Right lung (tissue), 5 donors: ENCODE measurements around the gene F11R. TPM values are rescaled to one million over a fixed set of nuclear protein-coding genes. Genes with fewer than 3 reads are reported as not detected.
"Not testable (repeated sequence)": the region's sequence is repeated elsewhere in the genome, so short reads cannot be mapped to it uniquely, and the experiment has no call there.

Source experiments
- DNase-seq, 2 donors: peaks; one replicate each; pipeline ENCODE4 v3.0.0-alpha.2; 2013
- polyA plus RNA-seq, 5 donors: library from polyadenylated mRNA; unstranded; fragments of 120-200 nt; gene quantifications; one replicate each; pipeline versions ENCODE4 v1.2.1 to v1.2.3, GENCODE V29; 2013; ENCODE audit warnings: inconsistent platforms in 1 of 5, low replicate concordance in 1 of 5; ENCODE audit not compliant: insufficient read length in 5 of 5, insufficient read depth in 1 of 5

Gene F11R
- polyA plus RNA-seq, 5 donors: 76.0 to 110 (median 86.2) TPM

DNA sequence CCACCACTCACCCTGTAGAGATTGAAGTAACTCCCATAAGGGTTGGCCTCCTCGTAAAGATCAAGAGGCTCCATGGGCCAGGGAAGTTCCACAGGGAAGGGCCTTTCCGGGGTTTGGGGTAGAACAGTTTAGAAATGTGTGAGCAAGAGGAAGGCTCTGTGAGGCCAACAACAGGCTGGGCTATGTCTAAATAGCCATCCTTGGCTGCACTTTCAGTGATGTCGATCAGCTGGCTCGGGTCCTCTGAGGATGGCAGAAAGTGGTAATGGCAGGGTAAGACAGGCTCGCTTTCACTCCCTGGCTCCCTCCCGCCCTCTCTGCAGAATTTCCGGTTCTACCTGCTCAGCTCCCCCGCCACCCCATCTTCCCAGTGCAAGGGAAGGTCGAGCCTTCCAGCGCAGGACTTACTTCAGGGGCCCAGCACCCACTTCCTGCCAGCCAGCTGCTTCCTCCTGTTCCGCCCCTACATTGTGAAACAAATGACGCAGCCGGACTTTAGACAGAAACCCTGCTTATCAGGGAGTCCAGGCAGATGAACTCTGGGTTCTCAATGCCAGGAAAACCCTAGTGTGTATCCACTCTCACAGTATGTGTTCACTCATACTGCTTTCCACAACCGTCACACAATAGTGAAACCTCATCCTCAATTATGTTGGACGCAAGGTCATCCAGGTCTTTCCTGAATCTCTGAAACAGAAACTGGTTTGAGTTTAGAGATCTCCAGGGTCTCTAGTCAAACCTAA lies 7.3 kb downstream of the F11R start:
- DNase-seq: peak; percentile 85 to 90

DNA sequence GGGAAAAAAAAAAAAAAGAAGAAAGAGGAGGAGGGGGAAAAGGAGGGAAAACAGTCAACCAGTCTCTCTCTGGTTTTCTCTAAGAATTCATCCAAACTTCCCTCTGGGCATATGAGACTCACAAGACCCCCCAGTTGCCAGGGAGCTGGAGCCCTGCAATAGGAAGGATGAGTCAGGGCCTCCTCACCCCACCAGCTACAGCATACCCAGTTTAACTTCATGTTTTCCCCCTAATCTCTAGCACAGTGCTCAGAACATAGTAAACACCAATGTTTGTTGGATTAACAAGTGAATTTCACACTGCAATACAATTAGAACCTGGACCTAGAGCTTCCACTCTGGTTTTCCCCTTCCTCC lies 7.8 kb downstream of the F11R start:
- no peak for DNase-seq

DNA sequence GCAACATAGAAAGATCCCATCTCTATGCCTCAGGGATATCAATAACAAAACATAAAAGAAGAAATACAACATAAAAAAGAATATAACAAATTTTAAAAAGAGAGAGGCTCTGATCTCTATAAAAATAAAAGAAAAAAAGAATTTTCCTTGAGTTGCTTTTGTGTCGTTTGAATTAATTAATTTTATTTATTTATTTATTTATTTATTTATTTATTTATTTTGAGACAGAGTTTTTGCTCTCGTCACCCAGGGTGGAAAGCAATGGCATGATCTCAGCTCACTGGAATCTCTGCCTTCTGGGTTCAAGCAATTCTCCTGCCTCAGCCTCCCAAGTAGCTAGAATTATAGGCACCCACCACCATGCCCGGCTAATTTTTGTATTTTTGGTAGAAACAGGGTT lies 8.5 kb downstream of the F11R start:
- no peak for DNase-seq

DNA sequence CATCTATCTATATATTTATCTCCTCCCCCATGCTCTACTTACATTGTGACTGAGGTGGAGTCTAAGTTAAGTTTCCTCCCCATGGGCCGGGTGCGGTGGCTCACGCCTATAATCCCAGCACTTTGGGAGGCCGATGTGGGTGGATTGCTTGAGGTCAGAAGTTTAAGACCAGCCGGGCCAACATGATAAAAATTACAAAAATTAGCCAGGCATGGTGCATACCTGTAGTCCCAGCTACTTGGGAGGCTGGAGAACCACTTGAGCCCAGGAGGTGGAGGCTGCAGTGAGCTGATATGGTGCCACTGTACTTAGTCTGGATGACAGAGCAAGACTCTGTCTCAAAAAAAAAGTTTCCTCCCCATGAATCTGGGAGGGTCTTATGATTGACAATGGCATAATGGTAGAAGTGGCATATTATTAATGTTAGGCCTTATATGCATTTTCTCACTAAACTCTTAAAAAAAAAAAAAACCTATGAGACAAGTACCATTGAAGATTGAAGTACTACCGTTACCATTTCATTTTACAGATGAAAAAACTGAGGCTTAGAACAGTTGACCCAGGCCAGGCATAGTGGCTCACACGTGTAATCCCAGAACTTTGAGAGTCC lies 11.2 kb downstream of the F11R start:
- DNase-seq: no peak

DNA sequence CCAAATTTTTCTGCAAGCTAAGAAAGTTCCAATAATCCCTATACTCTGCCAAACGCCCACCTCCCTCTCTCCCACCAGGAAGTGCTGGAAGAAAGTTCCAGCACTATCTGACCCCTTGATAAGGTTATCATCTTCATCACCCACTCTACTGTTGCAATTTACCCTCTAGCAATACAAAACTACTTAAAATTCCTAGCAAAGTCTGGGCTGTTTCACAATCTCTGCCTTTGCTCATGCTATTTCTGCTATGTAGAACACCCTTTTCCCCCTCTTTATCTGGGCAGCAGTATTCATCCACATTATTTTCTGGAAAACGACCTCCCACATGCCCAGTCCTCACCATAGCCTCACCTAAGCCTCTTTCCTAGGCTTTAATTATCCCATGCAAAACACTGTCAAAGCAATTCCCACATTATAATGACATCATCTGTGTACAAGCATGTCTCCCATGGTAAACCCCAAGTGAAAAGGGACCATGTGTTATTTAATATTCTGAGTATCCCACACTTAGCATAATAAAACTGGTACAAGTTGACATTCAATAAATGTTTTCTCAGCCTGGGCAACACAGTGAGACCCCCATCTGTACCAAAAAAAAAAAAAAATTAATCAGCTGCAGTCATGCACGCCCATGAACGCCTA lies 12.0 kb downstream of the F11R start:
- DNase-seq: peak; percentile 47 to 67

DNA sequence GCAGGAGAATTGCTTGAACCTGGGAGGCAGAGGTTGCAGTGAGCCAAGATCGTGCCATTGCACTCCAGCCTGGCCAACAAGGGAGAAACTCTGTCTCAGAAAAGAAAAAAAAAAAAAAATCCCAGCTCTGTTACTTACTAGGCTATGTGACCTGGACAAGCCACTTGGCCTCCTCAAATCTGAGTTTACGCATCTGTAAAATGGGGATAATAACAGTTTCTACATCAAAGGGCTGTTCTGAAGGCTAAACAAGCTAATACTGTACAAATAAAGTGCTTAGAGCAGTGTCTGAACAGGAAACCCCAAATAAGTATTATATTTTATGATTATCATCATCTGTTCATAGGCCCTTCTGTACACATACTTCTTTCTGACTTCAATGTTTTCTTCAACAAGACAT lies 13.6 kb downstream of the F11R start:
- DNase-seq: no peak

DNA sequence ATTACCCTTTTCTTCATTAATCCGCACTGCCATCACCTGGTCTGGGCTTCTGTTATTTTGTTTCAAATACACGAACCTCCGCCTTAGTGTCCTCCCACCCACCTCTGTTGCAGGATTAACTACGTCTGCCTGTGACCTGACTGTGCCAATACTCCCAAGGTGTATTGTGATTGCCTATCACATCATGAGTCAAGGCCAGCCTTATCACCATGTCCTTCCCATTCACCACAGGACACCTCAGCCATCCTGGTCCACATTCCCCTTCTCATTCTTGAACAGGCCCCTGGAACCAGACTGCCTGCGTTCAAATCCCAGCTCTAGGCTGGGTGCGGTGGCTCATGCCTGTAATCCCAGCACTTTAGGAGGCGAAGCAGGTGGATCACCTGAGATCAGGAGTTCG lies 14.4 kb downstream of the F11R start:
- no peak for DNase-seq

DNA sequence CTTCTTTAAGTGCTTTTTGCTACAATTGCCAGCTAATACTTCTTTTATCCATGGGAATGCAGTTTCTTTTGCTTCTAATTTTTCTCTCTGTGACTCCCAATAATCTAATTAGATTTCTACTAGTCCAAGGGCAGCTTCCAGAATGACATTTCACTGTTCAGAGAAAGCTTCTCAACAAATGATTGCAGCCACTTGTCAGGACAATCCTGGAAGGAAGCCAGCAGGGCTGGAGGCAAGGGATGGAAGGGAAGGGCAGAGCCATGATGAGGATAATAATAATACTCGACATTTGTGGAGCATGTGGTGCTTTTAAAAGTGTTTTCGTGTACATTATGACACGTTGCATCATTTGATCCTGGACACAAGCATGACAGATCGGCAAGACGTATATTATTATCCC lies 19.4 kb downstream of the F11R start:
- no peak for DNase-seq

DNA sequence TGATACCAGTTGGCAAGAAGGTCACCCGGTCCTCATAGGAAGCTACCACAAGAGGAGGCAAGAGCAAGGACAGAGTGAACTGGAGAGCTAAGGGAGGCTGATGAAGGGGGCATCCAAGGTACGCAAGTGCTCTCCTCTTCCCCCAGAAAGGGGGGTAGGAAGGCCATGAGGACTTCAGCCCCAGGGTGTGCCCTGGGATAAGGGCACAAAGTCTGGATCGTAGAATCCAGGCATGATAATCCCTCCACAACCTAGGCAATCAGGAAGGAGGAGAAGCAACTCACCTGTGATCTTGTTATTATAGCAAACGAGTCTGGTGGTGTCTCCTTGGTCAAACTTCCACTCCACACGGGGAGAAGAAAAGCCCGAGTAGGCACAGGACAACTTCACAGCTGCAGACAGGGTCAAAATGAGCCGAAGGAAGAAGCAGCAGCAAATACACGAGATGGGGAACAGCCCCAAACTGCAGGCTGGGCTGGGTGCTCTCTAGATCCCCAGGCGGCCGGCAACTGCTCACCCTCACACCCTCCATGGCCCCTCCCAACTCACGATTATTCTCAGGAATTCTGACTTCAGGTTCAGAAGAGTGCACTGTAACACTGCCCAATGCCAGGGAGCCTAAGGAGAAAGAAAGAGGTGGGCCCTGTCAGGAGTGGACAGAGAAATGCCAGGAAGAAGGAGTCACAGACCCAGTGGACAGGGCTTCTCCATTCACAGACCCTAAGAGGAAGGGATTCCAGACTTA lies 20.0 kb downstream of the F11R start:
- no peak for DNase-seq

DNA sequence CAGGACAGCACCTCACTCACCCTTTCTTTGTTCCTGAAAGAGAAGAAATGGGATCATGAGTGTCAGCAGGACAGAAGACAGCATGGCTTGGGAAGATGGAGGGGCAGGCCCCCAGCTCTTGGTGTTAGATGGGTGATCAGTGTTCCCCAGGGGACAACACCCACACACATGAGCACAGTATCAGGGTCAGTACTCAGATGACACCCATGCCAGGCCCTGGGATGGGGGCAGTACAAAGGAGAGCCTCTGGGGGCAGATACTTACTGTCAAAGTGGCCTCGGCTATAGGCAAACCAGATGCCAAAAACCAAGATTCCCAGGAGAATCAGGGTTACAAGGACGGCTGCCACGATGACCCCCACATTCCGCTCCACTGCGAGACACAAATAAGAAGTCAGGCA lies 21.6 kb downstream of the F11R start:
- no peak for DNase-seq

DNA sequence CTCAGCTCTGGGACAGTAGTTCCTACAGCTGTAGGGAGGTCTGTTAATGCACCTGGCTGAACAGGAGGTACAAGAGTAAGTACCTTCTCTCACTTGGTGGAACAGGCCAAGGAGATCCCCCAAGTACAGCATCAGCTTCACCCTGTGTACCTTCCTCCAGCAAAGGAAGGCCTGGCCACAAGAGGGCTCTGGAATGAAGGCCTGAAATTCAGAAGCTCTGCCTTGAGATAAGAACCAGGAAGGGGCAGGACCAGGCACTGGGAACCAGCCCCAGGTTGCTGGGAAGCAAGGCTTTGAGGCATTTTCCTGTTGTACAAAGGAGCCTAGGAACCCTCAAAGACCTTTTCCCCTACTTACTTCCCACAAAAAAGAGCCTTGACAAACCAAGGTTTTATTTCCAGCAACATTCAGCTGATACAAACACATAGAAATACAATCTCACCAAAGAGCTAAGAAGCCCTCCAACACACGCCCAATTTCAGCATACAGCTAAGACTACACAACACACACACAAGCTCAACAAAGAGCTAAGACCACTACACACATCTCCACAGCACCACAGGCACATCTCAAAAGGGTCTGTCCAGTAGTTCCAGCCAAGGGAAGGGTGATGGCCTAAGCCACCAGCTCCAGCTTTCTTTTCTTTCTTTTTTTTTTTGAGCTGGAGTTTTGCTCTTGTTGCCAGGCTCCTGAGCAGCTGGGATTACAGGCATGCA lies 23.5 kb downstream of the F11R start:
- DNase-seq: no peak

DNA sequence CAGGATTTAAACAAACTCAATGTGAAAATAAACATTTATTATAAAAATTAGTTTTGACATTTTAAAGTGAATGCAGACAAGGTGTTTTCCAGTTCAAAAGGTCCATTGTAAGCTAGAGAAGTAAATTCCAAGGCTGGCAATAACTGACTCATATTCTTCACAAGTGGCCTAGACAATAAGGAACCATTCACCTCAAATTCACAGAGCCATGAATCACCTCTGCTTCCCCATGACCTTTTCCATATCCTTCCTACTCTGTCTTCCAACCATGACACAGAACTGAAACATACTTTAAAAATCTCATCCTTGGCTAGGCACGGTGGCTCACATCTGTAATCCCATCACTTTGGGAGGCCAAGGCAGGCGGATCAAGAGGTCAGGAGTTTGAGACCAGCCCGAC lies 24.8 kb downstream of the F11R start:
- DNase-seq: no peak

DNA sequence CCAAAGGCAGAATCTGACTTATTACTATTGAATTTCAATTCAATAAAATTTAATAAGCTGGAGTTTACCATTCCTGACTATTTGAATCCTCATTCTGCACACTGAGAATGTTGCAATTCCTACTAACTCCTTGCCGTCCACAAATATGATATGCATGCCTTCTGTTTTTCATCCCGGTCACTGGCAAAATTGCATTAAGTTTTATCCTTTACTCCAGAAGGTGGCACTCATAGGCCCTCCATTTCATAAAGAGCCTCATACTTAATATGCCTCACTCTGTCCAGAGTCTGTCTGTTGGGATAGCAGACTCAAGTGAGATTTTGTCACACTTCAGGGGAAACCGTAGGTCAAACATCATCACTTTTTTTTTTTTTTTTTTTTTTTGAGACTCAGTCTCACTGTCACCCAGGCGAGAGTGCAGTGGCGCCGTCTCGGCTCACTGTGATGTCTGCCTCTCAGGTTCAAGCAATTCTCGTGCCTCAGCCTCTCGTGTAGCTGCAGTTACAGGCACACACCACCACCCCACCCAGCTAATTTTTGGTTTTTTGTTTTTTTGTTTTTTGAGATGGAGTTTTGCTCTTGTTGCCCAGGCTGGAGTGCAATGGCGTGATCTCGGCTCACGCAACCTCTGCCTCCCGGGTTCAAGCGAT lies 27.3 kb downstream of the F11R start:
- peak in 1 of 2 donors; percentile 71 for DNase-seq

DNA sequence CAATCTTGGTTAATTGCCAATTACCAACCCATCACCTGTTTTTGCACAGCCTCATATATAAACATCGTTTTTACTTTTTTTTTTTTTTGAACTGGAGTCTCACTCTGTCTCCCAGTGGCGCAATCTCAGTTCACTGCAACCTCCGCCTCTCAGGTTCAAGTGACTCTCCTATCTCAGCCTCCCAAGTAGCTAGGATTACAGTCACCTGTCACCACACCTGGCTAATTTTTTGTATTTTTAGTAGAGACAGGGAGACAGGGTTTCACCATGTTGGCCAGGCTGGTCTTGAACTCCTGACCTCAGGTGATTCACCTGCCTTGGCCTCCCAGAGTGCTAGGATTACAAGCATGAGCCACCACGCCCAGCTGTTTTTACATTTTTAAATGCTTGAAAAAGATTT lies 28.9 kb downstream of the F11R start:
- not testable (repeated sequence) for DNase-seq

DNA sequence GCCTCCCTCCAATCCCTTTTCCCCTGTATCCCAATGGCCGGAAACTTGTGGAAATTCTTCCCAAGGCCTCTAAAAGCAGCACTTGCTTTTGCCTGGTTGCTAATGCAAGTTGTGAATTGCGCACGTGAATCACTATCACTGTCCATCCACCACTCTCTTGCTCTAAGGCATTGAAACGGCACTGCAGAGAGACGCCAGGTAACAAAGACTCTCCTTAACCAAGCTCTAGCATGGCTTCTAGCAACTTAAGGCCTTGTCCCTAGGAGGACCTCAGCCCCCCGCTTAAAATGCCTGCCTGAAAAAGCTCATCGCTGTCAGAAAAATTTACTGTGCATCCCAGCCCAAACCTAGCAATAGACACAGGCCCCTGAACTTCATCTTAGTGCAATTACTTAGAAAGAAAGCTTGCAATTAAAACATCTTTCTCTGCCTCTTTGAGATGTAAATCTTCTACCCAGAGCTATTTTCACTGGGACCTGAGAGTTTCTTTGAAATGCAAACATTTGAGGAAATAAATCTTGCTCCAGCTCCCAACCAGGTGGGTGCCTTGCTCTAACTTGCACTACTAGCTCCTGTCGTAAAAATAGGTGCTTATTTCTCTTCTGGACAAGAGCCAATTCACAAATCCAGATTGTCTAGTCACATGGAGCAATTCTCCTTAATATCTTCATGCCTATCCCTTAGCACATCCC lies 33.4 kb downstream of the F11R start:
- no peak for DNase-seq

DNA sequence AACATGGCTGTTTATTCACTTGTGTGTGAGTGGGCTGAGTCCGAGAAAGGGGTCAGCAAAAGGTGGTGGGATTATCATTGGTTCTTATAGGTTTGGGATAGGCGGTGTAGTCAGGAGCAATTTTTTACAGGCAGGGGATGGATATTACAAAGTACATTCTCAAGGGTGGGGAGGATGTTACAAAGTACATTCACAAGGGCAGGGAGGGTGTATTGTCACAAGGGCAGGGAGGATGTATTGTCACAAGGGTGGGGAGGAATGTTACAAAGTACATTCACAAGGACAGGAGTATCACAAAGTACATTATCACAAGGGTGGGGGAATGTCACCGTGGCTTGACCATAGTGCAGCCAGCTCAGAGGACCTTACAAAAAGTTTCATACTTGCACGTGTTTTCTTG lies 35.2 kb downstream of the F11R start:
- no peak for DNase-seq

DNA sequence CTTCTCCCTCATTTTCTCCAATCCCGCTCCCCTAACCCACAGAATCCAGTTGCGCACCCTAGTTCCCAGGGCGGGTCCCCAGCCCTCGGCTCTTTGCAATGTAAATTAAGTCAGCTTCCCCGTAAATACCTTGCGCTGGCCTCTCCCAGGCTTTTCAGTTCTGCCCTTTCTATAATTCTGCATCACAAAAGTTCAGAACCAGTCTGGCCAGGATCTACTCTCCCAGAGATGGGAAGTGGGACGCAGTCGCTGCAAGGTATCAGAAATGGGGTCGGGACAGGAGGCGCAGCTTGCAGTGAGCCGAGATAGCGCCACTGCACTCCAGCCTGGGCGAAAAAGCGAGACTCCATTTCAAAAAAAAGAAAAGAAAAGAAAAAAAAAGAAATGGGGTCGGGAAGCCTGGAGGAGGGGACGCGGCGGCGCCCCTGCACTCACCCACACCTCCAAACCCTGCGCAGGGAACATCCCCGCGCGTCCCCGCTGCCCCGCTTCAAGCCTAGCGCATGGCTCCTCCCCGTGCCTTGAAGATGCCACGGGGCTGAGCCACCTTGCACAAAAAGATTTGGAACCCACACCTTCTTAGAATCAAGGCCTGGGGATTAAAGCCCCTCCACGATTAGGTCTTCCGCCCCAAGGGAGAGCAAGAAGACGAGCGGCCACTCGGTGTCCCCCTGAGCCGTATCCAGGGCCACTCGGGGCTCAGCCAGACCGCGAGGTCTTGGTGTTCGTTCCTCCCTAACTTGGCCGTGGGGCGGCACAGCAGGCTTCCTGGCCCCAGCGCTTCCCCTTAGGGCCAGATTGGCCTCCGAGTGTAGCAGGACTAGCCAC lies 39.2 kb downstream of the F11R start:
- DNase-seq: no peak

DNA sequence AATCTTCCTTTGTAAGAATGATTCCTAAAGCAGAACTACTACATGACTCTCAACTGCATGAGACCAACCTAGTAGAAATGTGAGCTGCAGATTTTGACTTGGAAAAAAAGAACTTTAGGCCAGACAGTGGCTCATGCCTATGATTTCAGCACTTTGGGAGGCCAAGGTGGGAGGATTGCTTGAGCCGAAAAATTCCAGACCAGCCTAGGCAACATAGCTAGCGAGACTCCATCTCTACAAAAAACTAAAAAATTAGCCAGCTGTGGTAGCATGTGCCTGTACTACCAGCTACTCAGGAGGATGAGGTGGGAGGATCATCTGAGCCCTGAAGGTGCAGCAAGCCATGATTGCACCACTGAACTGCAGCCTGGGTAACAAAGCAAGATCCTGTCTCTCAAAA lies 41.7 kb downstream of the F11R start:
- no peak for DNase-seq

DNA sequence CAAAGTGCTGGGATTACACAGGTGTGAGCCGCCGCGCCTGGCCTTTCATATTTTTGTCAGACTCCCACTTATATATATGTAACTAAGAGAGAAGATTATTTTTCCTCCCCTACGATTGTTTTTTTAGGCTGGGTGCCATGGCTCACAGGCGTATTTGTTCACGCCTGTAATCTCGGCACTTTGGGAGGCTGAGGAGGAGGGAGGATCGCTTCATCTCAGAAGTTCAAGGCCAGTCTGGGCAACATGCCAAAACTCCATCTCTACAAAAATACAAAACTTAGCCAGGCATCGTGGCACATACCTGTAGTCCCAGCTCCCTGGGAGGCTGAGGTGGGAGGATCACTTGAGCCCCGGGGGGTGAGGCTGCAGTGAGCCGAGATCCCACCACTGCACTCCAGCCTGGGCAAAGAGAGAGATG lies 42.4 kb downstream of the F11R start:
- no peak for DNase-seq

DNA sequence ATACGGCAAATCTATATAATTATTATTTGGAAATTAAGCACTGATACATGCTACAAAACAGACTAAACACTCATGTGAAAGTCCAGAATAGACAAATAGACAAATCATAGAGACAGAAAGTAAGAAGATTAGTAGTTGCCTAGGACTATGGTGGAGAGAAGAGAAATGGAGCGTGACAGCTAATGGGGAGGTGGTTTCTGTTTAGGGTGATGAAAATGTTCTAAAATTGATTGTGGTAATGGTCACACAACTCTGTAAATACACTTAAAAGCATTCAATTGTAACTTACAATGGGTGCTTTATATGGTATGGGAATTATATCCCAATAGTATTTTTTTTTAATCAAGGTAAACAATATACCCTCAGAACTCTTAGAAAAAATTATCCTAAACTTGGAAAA lies 45.9 kb downstream of the F11R start:
- DNase-seq: no peak
